ENCODE data around the gene NDUFB5. TPM values are rescaled to one million over a fixed set of nuclear protein-coding genes. Genes with fewer than 3 reads are reported as not detected.

NDUFB5 gene
- total RNA-seq, 4 donors from 2014 or later: 111 to 149 (median 122) TPM

DNA sequence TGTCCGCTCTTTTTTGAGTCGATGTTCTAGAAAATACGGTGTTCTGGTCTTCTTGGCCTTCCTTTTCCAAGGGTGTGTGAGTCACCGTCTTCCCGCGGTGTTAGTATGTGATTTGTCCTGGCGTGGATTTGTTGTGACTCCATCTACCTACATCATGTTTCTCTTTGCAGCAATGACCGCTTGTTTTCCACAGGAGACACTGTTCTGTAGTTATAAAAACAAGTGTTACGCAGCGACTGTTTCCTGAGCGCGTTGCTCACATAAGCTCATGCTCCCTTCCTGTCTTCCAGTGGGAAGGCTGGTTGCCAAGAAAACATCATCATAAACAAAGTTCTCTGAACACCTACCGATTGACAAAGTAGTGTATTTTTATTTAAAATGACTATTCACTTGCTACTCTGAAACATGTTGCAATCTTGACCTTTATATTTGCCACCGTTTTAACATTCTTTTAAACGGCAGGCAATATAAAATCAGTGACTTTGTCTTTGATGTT is 67.2 kb downstream of the NDUFB5 start:
- peak overlapping the region; percentile 79 to 98 (median 89) for H3K27ac ChIP-seq
- intact Hi-C loops (cut with DNase I): no loop called here
- DNase-seq: peak; percentile 45 to 56
- H3K36me3 ChIP-seq: no peaks in the 10 kb centered on the region
- H3K4me3 ChIP-seq (replicated peaks in 1 of 3): no peak overlapping the region
- WGBS, 2 donors: 52 to 54% methylated on average over 15 of the region's 15 CpGs
- peaks cover 47 to 49% of the 10 kb centered on the region in 2 donors for H3K4me1 ChIP-seq
- H3K27me3 ChIP-seq: no peaks in the 10 kb centered on the region
- H3K9me3 ChIP-seq: no peaks in the 10 kb centered on the region
- TF ChIP-seq, protein P1, sequence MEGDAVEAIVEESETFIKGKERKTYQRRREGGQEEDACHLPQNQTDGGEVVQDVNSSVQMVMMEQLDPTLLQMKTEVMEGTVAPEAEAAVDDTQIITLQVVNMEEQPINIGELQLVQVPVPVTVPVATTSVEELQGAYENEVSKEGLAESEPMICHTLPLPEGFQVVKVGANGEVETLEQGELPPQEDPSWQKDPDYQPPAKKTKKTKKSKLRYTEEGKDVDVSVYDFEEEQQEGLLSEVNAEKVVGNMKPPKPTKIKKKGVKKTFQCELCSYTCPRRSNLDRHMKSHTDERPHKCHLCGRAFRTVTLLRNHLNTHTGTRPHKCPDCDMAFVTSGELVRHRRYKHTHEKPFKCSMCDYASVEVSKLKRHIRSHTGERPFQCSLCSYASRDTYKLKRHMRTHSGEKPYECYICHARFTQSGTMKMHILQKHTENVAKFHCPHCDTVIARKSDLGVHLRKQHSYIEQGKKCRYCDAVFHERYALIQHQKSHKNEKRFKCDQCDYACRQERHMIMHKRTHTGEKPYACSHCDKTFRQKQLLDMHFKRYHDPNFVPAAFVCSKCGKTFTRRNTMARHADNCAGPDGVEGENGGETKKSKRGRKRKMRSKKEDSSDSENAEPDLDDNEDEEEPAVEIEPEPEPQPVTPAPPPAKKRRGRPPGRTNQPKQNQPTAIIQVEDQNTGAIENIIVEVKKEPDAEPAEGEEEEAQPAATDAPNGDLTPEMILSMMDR (IDR thresholded peaks at IDR 0.05): no peak
- peak in 1 of 2 donors; percentile 46 for TF ChIP-seq POLR2A (IDR thresholded peaks at IDR 0.05)

GRCh38 chr3:179672918-179673317 is 68.3 kb downstream of the NDUFB5 start:
- 20 to 38% methylated on average over 4 of the region's 4 CpGs for WGBS, 2 donors
- peak; percentile 71 to 73 for DNase-seq
- intact Hi-C loops (cut with DNase I): no loop called here

DNA sequence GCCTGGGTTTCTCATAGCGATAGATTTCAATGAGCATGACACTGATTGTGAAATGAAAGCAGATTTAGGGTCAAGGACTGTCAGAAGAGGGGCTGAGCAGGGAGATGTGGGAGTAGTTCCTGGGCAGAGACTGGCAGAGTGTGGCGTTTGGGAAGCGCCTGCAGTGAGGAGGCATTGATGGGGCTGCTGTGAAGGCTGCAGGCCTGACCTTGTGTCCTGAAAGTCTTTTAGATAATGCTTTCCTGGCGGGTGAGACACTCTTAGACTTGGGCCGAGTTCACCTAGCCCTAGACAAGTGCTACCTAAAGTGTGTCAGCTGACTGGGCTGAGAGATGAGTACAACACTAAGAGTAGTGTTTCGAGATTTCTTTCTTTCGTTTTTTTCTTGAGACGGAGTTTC is 68.9 kb downstream of the NDUFB5 start:
- Histone ChIP-seq H3K4me3 (replicated peaks in 1 of 3) (peak overlapping the region in 1 of 3 donors; percentile 15), H3K27ac (peak overlapping the region; percentile 89 to 98 (median 90)), H3K9me3 (no peaks in the 10 kb centered on the region), H3K4me1 (peaks cover 44 to 49% of the 10 kb centered on the region in 2 donors), H3K36me3 (no peaks in the 10 kb centered on the region), H3K27me3 (no peaks in the 10 kb centered on the region)
- TF ChIP-seq POLR2A (IDR thresholded peaks at IDR 0.05): peak in 1 of 2 donors; percentile 58
- TF ChIP-seq, protein P1 (IDR thresholded peaks at IDR 0.05): no peak
- WGBS, 2 donors: 26 to 60% methylated on average over 8 of the region's 8 CpGs
- DNase-seq: peak; percentile 73 to 79
- intact Hi-C loops (cut with DNase I): no loop called here

More at GRCh38 chr3:179672918-179673317, 68.3 kb downstream of the NDUFB5 start:
- H3K36me3 ChIP-seq: no peaks in the 10 kb centered on the region
- H3K27ac ChIP-seq: peak overlapping the region; percentile 89 to 98 (median 90)
- no peak overlapping the region for H3K4me3 ChIP-seq (replicated peaks in 1 of 3)
- TF ChIP-seq, protein P1 (IDR thresholded peaks at IDR 0.05): no peak
- peak in 1 of 2 donors; percentile 25 for TF ChIP-seq POLR2A (IDR thresholded peaks at IDR 0.05)
- H3K9me3 ChIP-seq: no peaks in the 10 kb centered on the region
- H3K27me3 ChIP-seq: no peaks in the 10 kb centered on the region
- peaks cover 38 to 43% of the 10 kb centered on the region in 2 donors for H3K4me1 ChIP-seq

- intact Hi-C loops (cut with DNase I): no loop called here
- Histone ChIP-seq H3K27me3 (no peaks in the 10 kb centered on the region), H3K27ac (peak overlapping the region; percentile 17 to 98 (median 30)), H3K4me1 (peaks cover 36 to 43% of the 10 kb centered on the region in 2 donors), H3K4me3 (replicated peaks in 1 of 3) (no peak overlapping the region), H3K9me3 (no peaks in the 10 kb centered on the region), H3K36me3 (no peaks in the 10 kb centered on the region)
- WGBS, 2 donors: 92 to 93% methylated on average over 5 of the region's 5 CpGs
- DNase-seq: no peak
- no peak for TF ChIP-seq POLR2A (IDR thresholded peaks at IDR 0.05)
- TF ChIP-seq, protein P1 (IDR thresholded peaks at IDR 0.05): no peak
These were observed 71.5 kb downstream of the NDUFB5 start for GRCh38 chr3:179676081-179676480.

Small RNAs within 50 kb of the gene (small RNA-seq; reads per million reads assigned to genes)
- not detected for gene AC090425.1
- not detected for gene RF01210

Other genes with a start within 250 kb of the NDUFB5 start
- 10 to 100 TPM; 14.5 to 43.7 (median 28.8) TPM for gene GNB4, start 153.3 kb upstream of the NDUFB5 start, total RNA-seq
- gene ACTL6A, start 41.9 kb upstream of the NDUFB5 start, total RNA-seq: 10 to 100 TPM; 40.8 to 72.2 (median 49.8) TPM
- gene MRPL47, start 156 bp upstream of the NDUFB5 start, total RNA-seq: 10 to 100 TPM; 26.1 to 39.1 (median 32.1) TPM
- gene USP13, start 48.2 kb downstream of the NDUFB5 start, total RNA-seq: 10 to 100 TPM; 16.7 to 31.6 (median 25.4) TPM

All from thyroid gland (tissue), 4 donors.